Measurements from ENCODE around the gene RPL7A. TPM values are rescaled to one million over a fixed set of nuclear protein-coding genes. Genes with fewer than 3 reads are reported as not detected.

Gene RPL7A
- total and polyA plus RNA-seq, 2 of the 13 experiments (the other 11 are each of a cell fraction or from before 2014, with no cell fraction given): 2,401 to 2,938 TPM

GRCh38 chr9:133397895-133398294, 49.9 kb downstream of the RPL7A start:
- Histone ChIP-seq H3K9ac (ENCODE audit: insufficient read depth, low read depth, low read length) (no peak overlapping the region), H3K27ac (ENCODE audit: extremely low read length, insufficient read depth, low read length) (no peak overlapping the region), H3K4me2 (ENCODE audit: low read depth, low read length) (no peak overlapping the region), H3K4me3 (replicated peaks in 1 of 3; ENCODE audit: insufficient read depth in 1 of 3, low read depth in 2 of 3, low read length in 3 of 3) (no peak overlapping the region), H3K4me1 (ENCODE audit: insufficient read depth, low read length) (peaks cover 41% of the 10 kb centered on the region), H3K79me2 (ENCODE audit: insufficient read depth, low read length) (no peaks in the 10 kb centered on the region), H3K9me3 (ENCODE audit: low read length) (no peaks in the 10 kb centered on the region), H4K20me1 (ENCODE audit: insufficient read depth, low read length) (no peaks in the 10 kb centered on the region), H2AFZ (ENCODE audit: low read length) (no peak overlapping the region), H3K27me3 (ENCODE audit: control insufficient read depth in 1 of 2, insufficient read depth in 2 of 2, low read length in 2 of 2) (no peaks in the 10 kb centered on the region), H3K36me3 (replicated peaks in 1 of 2; ENCODE audit: control insufficient read depth in 1 of 2, insufficient read depth in 2 of 2, low read length in 2 of 2) (no peaks in the 10 kb centered on the region)
- no peak for DNase-seq (ENCODE audit: low spot score)
- ChIA-PET POLR2A (interaction anchor here (0.8 to 1.1 kb wide), 2 partner anchors 19 to 50 kb away, joined by 3 read pairs; partner anchors contain the start of genes MED22, REXO4 and RPL7A), CTCF (ENCODE audit: low intra/inter-chr PET ratio, low total read pairs) (no interaction called here)
- no peak for FAIRE-seq
- ATAC-seq: peak; percentile 6
- no TSS peak for BruUV-seq (replicated peaks)
- in situ Hi-C loops (cut with HindIII; ENCODE audit: extremely low pct_ligation_motif_present, low pct_unique_long_range_greater_than_20kb): no loop called here
- WGBS (ENCODE audit: low lambda C conversion rate): 47% methylated on average over 3 of the region's 9 CpGs
- TF ChIP-seq HDAC6 (IDR thresholded peaks at IDR 0.05; ENCODE audit: low read depth, low read length) (no peak), ZNF780A (CRISPR knock-in tag; IDR thresholded peaks at IDR 0.05) (no peak), ZNF550 (CRISPR knock-in tag; IDR thresholded peaks at IDR 0.05; ENCODE audit: borderline replicate concordance) (no peak), REL (CRISPR knock-in tag; conservative IDR thresholded peaks at IDR 0.05) (no peak), GLMP (CRISPR knock-in tag; IDR thresholded peaks at IDR 0.05; ENCODE audit: borderline replicate concordance) (no peak), ATAD3A (CRISPR knock-in tag; IDR thresholded peaks at IDR 0.05) (no peak), RNF2 (conservative IDR thresholded peaks at IDR 0.05; ENCODE audit: low read depth) (no peak), TAF1 (CRISPR knock-in tag; IDR thresholded peaks at IDR 0.05) (no peak), ZBTB38 (CRISPR knock-in tag; IDR thresholded peaks at IDR 0.05) (no peak), SMYD3 (CRISPR knock-in tag; IDR thresholded peaks at IDR 0.05) (no peak), ELF4 (CRISPR knock-in tag; IDR thresholded peaks at IDR 0.05; ENCODE audit: borderline replicate concordance) (no peak), ERF (CRISPR knock-in tag; IDR thresholded peaks at IDR 0.05) (no peak), HNRNPL (IDR thresholded peaks at IDR 0.05; ENCODE audit: low read depth, low read length) (no peak), ZNF329 (CRISPR knock-in tag; IDR thresholded peaks at IDR 0.05; ENCODE audit: low read depth) (no peak), NFRKB (IDR thresholded peaks at IDR 0.05) (no peak), ZNF629 (CRISPR knock-in tag; conservative IDR thresholded peaks at IDR 0.05) (no peak), ZNF10 (CRISPR knock-in tag; IDR thresholded peaks at IDR 0.05; ENCODE audit: borderline replicate concordance, low read depth) (no peak), SETDB1 (CRISPR knock-in tag; IDR thresholded peaks at IDR 0.05; ENCODE audit: borderline replicate concordance) (no peak)
- TF ChIP-seq, protein P1, sequence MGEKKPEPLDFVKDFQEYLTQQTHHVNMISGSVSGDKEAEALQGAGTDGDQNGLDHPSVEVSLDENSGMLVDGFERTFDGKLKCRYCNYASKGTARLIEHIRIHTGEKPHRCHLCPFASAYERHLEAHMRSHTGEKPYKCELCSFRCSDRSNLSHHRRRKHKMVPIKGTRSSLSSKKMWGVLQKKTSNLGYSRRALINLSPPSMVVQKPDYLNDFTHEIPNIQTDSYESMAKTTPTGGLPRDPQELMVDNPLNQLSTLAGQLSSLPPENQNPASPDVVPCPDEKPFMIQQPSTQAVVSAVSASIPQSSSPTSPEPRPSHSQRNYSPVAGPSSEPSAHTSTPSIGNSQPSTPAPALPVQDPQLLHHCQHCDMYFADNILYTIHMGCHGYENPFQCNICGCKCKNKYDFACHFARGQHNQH (CRISPR knock-in tag; IDR thresholded peaks at IDR 0.05): no peak
- intact Hi-C loops (cut with micrococcal nuclease; ENCODE audit: unreplicated experiment): loop anchor here (5.0 kb wide), 1 partner anchor 41 kb away; the partner anchor contains the start of genes SURF1 and SURF2

All from HepG2 (cell line).